K562 (cell line): ENCODE data around the gene ZNF141. TPM values are rescaled to one million over a fixed set of nuclear protein-coding genes. Genes with fewer than 3 reads are reported as not detected.

Source experiments
- ATAC-seq: fragments of 200-7000 bp; cut with Tn5 transposase; 3 replicates; pipeline ENCODE4 v1.9.1; 2020; ENCODE audit warnings: moderate library complexity
- BruUV-seq: library from RNA; stranded (reverse); fragments of 400-500 nt; replicated peaks from 2 replicates; lab custom pipeline; 2021; lab: Mats Ljungman, UMichigan
- CTCF ChIA-PET: fragments of 300-600 bp; formaldehyde crosslinking; extraction: SDS; loops from one replicate; lab custom pipeline; 2021; ENCODE audit warnings: low intra/inter-chr PET ratio; lab: Yijun Ruan, JAX
- POLR2A ChIA-PET: fragments of 300-600, 350-650 bp; sonication (Branson Sonifier 250); formaldehyde crosslinking; extraction: SDS; loops from one replicate; lab custom pipeline; 2021; ENCODE audit warnings: antibody characterized with exemption, inconsistent platforms; lab: Yijun Ruan, JAX
- DNase-seq, 4 experiments: peaks; one replicate each; pipeline versions ENCODE4 v3.0.0 to v3.0.0-alpha.2; 2011 to 2018; ENCODE audit warnings: low spot score in 3 of 4, mixed read lengths in 3 of 4; ENCODE audit errors: extremely low read depth in 1 of 4
- FAIRE-seq: peaks from 2 replicates; lab custom pipeline; 2011; peaks lifted over from hg19 to GRCh38; lab: Jason Lieb, UNC
- H2AFZ ChIP-seq: 2 replicates; pipeline ENCODE4 v1.6.0; 2011; ENCODE audit warnings: low read depth, low read length, control low read depth, inconsistent platforms
- H3K27ac ChIP-seq: fragments of 200-600 bp; 3 replicates; pipeline ENCODE4 v1.8.0; 2011; ENCODE audit warnings: low read depth, mild to moderate bottlenecking, control low read depth, inconsistent platforms, low read length, moderate library complexity, mixed read lengths; ENCODE audit errors: extremely low read depth
- H3K27me3 ChIP-seq, 2 experiments: fragments of 300-600 bp in 1 of 2; 2 replicates in 1 of 2; 3 replicates in 1 of 2; pipeline versions ENCODE4 v1.6.0 to v1.8.0; 2011; ENCODE audit warnings: inconsistent platforms in 2 of 2, low read length in 2 of 2, mild to moderate bottlenecking in 1 of 2, mixed read lengths in 1 of 2, moderate library complexity in 1 of 2; ENCODE audit not compliant: control insufficient read depth in 2 of 2, insufficient read depth in 2 of 2
- H3K36me3 ChIP-seq: fragments of 300-600 bp; 3 replicates; pipeline ENCODE4 v1.8.0; 2011; ENCODE audit warnings: mild to moderate bottlenecking, low read length, inconsistent platforms; ENCODE audit not compliant: control insufficient read depth, insufficient read depth
- H3K4me1 ChIP-seq, 2 experiments: fragments of 200-600 bp in 1 of 2; replicated peaks in 1 of 2; 2 replicates in 1 of 2; 3 replicates in 1 of 2; pipeline versions ENCODE4 v1.5.1 to v1.8.0; 2011; ENCODE audit warnings: inconsistent platforms in 2 of 2, low read length in 2 of 2, mild to moderate bottlenecking in 1 of 2, mixed read lengths in 1 of 2, moderate library complexity in 1 of 2; ENCODE audit not compliant: control insufficient read depth in 2 of 2, insufficient read depth in 2 of 2
- H3K4me2 ChIP-seq: 2 replicates; pipeline ENCODE4 v1.6.1; 2011; ENCODE audit warnings: low read length, control low read depth, inconsistent platforms, mixed read lengths; ENCODE audit not compliant: insufficient read depth
- H3K4me3 ChIP-seq: fragments of 200-600 bp; sonication (generic), shearing (Covaris generic); 2 replicates; pipeline ENCODE4 v1.5.1; 2016; ENCODE audit warnings: control low read depth, inconsistent platforms
- H3K79me2 ChIP-seq: fragments of 200-600 bp; 3 replicates; pipeline ENCODE4 v1.8.0; 2011; ENCODE audit warnings: low read length, inconsistent platforms; ENCODE audit not compliant: control insufficient read depth, insufficient read depth
- H3K9ac ChIP-seq, 2 experiments: 2 replicates each; pipeline versions ENCODE4 v1.6.0 to v1.6.1; 2011; ENCODE audit warnings: low read depth in 2 of 2, low read length in 2 of 2, control low read depth in 1 of 2, inconsistent platforms in 1 of 2, mild to moderate bottlenecking in 1 of 2, mixed read lengths in 1 of 2; ENCODE audit not compliant: insufficient read depth in 1 of 2
- H3K9me1 ChIP-seq: one replicate; pipeline ENCODE4 v1.6.0; 2011; ENCODE audit warnings: inconsistent platforms, mild to moderate bottlenecking, low read length, moderate library complexity; ENCODE audit not compliant: control insufficient read depth, insufficient read depth
- H3K9me3 ChIP-seq: replicated peaks from 2 replicates; pipeline ENCODE4 v1.5.1; 2011; ENCODE audit warnings: low read depth, low read length, inconsistent platforms; ENCODE audit not compliant: control insufficient read depth, insufficient read depth
- H4K20me1 ChIP-seq: replicated peaks from 2 replicates; pipeline ENCODE4 v1.6.1; 2011; ENCODE audit warnings: low read length, inconsistent platforms, mixed read lengths; ENCODE audit not compliant: control insufficient read depth, insufficient read depth
- CHCHD3 ChIP-seq: fragments of 250-450 bp; sonication (Bioruptor Pico); IDR thresholded peaks from 2 replicates; pipeline ENCODE4 v2.1.2; 2022; ENCODE audit warnings: mild to moderate bottlenecking
- EWSR1 ChIP-seq: fragments of 450-650 bp; IDR thresholded peaks from 2 replicates; pipeline ENCODE4 v1.6.1; 2018; ENCODE audit warnings: borderline replicate concordance, mild to moderate bottlenecking, low read depth, moderate library complexity; ENCODE audit not compliant: partially characterized antibody
- FOXJ2 ChIP-seq: fragments of 200-800 bp; sonication (Bioruptor generic); IDR thresholded peaks from 2 replicates; pipeline ENCODE4 v1.6.1; 2016; ENCODE audit warnings: missing genetic modification characterization, missing compliant biosample characterization
- HMGN3 ChIP-seq: IDR thresholded peaks from 2 replicates; pipeline ENCODE4 v1.6.1; 2011; ENCODE audit warnings: borderline replicate concordance, low read depth, mild to moderate bottlenecking, mixed read lengths, low read length; ENCODE audit not compliant: insufficient read length; ENCODE audit errors: extremely low read depth
- ID3 ChIP-seq, 2 experiments: fragments of 250-450 bp in 1 of 2; fragments of 450-650 bp in 1 of 2; sonication (Bioruptor Pico) in 1 of 2; IDR thresholded peaks; 2 replicates each; pipeline versions ENCODE4 v1.6.1 to v1.8.0; 2016 to 2021; ENCODE audit warnings: mild to moderate bottlenecking in 2 of 2, moderate library complexity in 2 of 2, missing compliant biosample characterization in 1 of 2, missing genetic modification characterization in 1 of 2
- NR2C1 ChIP-seq, 2 experiments: fragments of 450-650 bp; IDR thresholded peaks; 2 replicates each; pipeline ENCODE4 v1.6.1; 2017; ENCODE audit warnings: mild to moderate bottlenecking in 2 of 2, antibody characterized with exemption in 1 of 2, inconsistent platforms in 1 of 2, missing compliant biosample characterization in 1 of 2, missing genetic modification characterization in 1 of 2
- PBX2 ChIP-seq, 2 experiments: IDR thresholded peaks in 1 of 2; conservative IDR thresholded peaks in 1 of 2; 2 replicates each; pipeline ENCODE4 v1.6.1; 2016; ENCODE audit warnings: low read depth in 2 of 2, mild to moderate bottlenecking in 1 of 2, missing compliant biosample characterization in 1 of 2, missing genetic modification characterization in 1 of 2, moderate library complexity in 1 of 2
- SRSF7 ChIP-seq: fragments of 200-400 bp; formaldehyde crosslinking; optimal IDR thresholded peaks from 2 replicates; pipeline ENCODE3; 2017; ENCODE audit warnings: mild to moderate bottlenecking, low read depth, low read length
- TCF15 ChIP-seq: fragments of 250-450 bp; sonication (Bioruptor Pico); IDR thresholded peaks from 2 replicates; pipeline ENCODE4 v1.8.0; 2022; ENCODE audit warnings: moderate library complexity, mild to moderate bottlenecking, inconsistent platforms
- ZBTB1 ChIP-seq: sonication (generic); formaldehyde crosslinking; IDR thresholded peaks from 2 replicates; pipeline ENCODE4 v1.8.1; 2023; ENCODE audit warnings: missing genetic modification reagents, low read depth, mild to moderate bottlenecking, borderline replicate concordance
- WGBS: fragments of 100-300 bp; shearing (Covaris generic); methylation state at CpG from one replicate; pipeline ENCODE4 v1.1.6; 2016; ENCODE audit warnings: low coverage, mixed read lengths; ENCODE audit not compliant: insufficient coverage; ENCODE audit errors: missing lambda C conversion rate; 5-methylcytosine and 5-hydroxymethylcytosine counted together
- in situ Hi-C: fragments of 300-500 bp; cut with MboI; formaldehyde crosslinking; loops from 4 replicates; pipeline ENCODE4 v1.15.0; 2018; ENCODE audit warnings: inconsistent platforms, mixed read lengths
- intact Hi-C: fragments of 100-400 bp; cut with micrococcal nuclease; formaldehyde crosslinking; loops from 2 replicates; pipeline ENCODE4 v1.14.2; 2022
- polyA plus RNA-seq, 8 experiments: library from polyadenylated mRNA; depleted of rRNA in 4 of 8; stranded (reverse) in 5 of 8; unstranded in 3 of 8; fragments of >200 nt; fragmentation: Nextera tagmentation in 2 of 8; fragmentation: Illumina TruSeq in 1 of 8; extraction: Ambion mirVana in 2 of 8; extraction: Trizol in 1 of 8; gene quantifications; 2 replicates each; pipeline versions ENCODE4 v1.2.1 to v1.2.3, GENCODE V29; 2011 to 2014; ENCODE audit warnings: inconsistent platforms in 1 of 8, missing spikeins in 1 of 8
- total RNA-seq, 7 experiments: library from RNA; depleted of rRNA in 6 of 7; stranded (reverse); fragments of >200 nt in 6 of 7; fragmentation: Illumina TruSeq in 2 of 7; extraction: Trizol in 2 of 7; gene quantifications; 2 replicates each; pipeline versions ENCODE4 v1.2.1 to v1.2.3, GENCODE V29; 2011 to 2021; ENCODE audit warnings: low replicate concordance in 1 of 7

The ZNF141 gene
- total and polyA plus RNA-seq, 9 of the 15 experiments (the other 6 are each of a cell fraction or from before 2014, with no cell fraction given) = 0.09 TPM; not detected in 8

GRCh38 chr4:386708-387105 is 49.1 kb downstream of the ZNF141 start:
- Histone ChIP-seq H3K27me3 (no peaks in the 10 kb centered on the region), H3K36me3 (no peaks in the 10 kb centered on the region), H3K79me2 (no peaks in the 10 kb centered on the region), H3K27ac (no peak overlapping the region), H3K4me2 (no peak overlapping the region), H3K4me1 (peaks cover 0 to 4% of the 10 kb centered on the region in 2 experiments; a peak in 1 of 5 replicates), H3K4me3 (no peak overlapping the region), H2AFZ (no peak overlapping the region), H3K9me1 (no peaks in the 10 kb centered on the region), H4K20me1 (no peaks in the 10 kb centered on the region), H3K9ac (no peak overlapping the region), H3K9me3 (0 out of 2 replicates have a peak, but pooled peaks cover 2% of the 10 kb centered on the region)
- POLR2A ChIA-PET = no interaction called here
- BruUV-seq = no TSS peak
- no peak for ATAC-seq
- WGBS = 8% methylated on average over 20 of the region's 23 CpGs
- CTCF ChIA-PET = no interaction called here
- FAIRE-seq = no peak
- DNase-seq = no peak
- in situ Hi-C loops = no loop called here
- intact Hi-C loops = no loop called here
- no peak for TF ChIP-seq SRSF7

GRCh38 chr4:404006-404405 is 66.4 kb downstream of the ZNF141 start:
- BruUV-seq = no TSS peak
- H3K27ac ChIP-seq = no peak overlapping the region
- ATAC-seq (no peak), DNase-seq (no peak), FAIRE-seq (no peak)
- no peaks in the 10 kb centered on the region for H3K9me3 ChIP-seq
- H3K4me1 ChIP-seq = no peaks in the 10 kb centered on the region
- H3K36me3 ChIP-seq = no peaks in the 10 kb centered on the region
- POLR2A ChIA-PET = interaction anchor here (0.7 kb wide), 1 partner anchor 33 kb away, joined by 3 read pairs; no protein-coding TSS in a partner anchor
- WGBS = 3% methylated on average over 19 of the region's 20 CpGs
- H3K4me2 ChIP-seq = no peak overlapping the region
- CTCF ChIA-PET = no interaction called here
- intact Hi-C loops (no loop called here), in situ Hi-C loops (no loop called here)
- no peak overlapping the region for H3K9ac ChIP-seq
- no peaks in the 10 kb centered on the region for H3K27me3 ChIP-seq
- H3K9me1 ChIP-seq = no peaks in the 10 kb centered on the region
- H3K79me2 ChIP-seq = no peaks in the 10 kb centered on the region
- H4K20me1 ChIP-seq = no peaks in the 10 kb centered on the region
- H3K4me3 ChIP-seq = no peak overlapping the region
- no peak overlapping the region for H2AFZ ChIP-seq
- no peak for TF ChIP-seq HMGN3
- TF ChIP-seq CHCHD3 (CRISPR knock-in tag) = no peak
- no peak for TF ChIP-seq NR2C1 (IDR thresholded peaks at IDR 0.05)
- no peak for TF ChIP-seq NR2C1 (tag; IDR thresholded peaks at IDR 0.05)
- TF ChIP-seq PBX2 (CRISPR knock-in tag; IDR thresholded peaks at IDR 0.05; ENCODE audit: low read depth) = no peak
- TF ChIP-seq PBX2 (tag; conservative IDR thresholded peaks at IDR 0.05; ENCODE audit: low read depth) = no peak
- TF ChIP-seq TCF15 (CRISPR knock-in tag) = no peak
- no peak for TF ChIP-seq ID3 (CRISPR knock-in tag; IDR thresholded peaks at IDR 0.05)
- no peak for TF ChIP-seq ID3 (tag; IDR thresholded peaks at IDR 0.05)
- TF ChIP-seq FOXJ2 (tag) = no peak
- no peak for TF ChIP-seq ZBTB1 (CRISPR knock-in tag)
- TF ChIP-seq EWSR1 = no peak
